A549 (cell line): ENCODE measurements around the gene COPE.

Experiments used
- CEBPB ChIP-seq, 2 experiments: fragments of >200 bp in 1 of 2; sonication (Bioruptor Twin) in 1 of 2; formaldehyde crosslinking in 1 of 2; IDR thresholded peaks; 2 replicates each; pipeline ENCODE4 v1.6.1; 2012 to 2016
- EP300 ChIP-seq, 2 experiments: fragments of >200 bp; sonication (Bioruptor Twin); formaldehyde crosslinking; IDR thresholded peaks; 2 replicates in 1 of 2; 3 replicates in 1 of 2; pipeline ENCODE4 v1.6.1; 2016 to 2017
- JUN ChIP-seq, 2 experiments: fragments of >200 bp; sonication (Bioruptor Twin); formaldehyde crosslinking; IDR thresholded peaks; 2 replicates in 1 of 2; 3 replicates in 1 of 2; pipeline ENCODE4 v1.6.1; 2016 to 2017
- JUNB ChIP-seq: fragments of >200 bp; sonication (Bioruptor Twin); formaldehyde crosslinking; IDR thresholded peaks from 2 replicates; pipeline ENCODE4 v1.6.1; 2016
- KDM1A ChIP-seq: fragments of 200-600 bp; sonication (generic); IDR thresholded peaks from 2 replicates; pipeline ENCODE4 v1.6.1; 2016; ENCODE audit warnings: low read depth, mild to moderate bottlenecking
- MAX ChIP-seq: IDR thresholded peaks from 2 replicates; pipeline ENCODE4 v1.6.1; 2012
- NR3C1 ChIP-seq: fragments of >200 bp; sonication (Bioruptor Twin); formaldehyde crosslinking; IDR thresholded peaks from 3 replicates; pipeline ENCODE4 v1.6.1; 2017
- POLR2A ChIP-seq: IDR thresholded peaks from 2 replicates; pipeline ENCODE4 v1.6.1; 2012; ENCODE audit warnings: mild to moderate bottlenecking, low read length
- RAD21 ChIP-seq, 2 experiments: fragments of >200 bp in 1 of 2; sonication (Bioruptor Twin) in 1 of 2; formaldehyde crosslinking in 1 of 2; IDR thresholded peaks in 1 of 2; conservative IDR thresholded peaks in 1 of 2; 2 replicates in 1 of 2; 3 replicates in 1 of 2; pipeline ENCODE4 v1.6.1; 2012 to 2018; ENCODE audit warnings: inconsistent platforms in 1 of 2
- RNF2 ChIP-seq: fragments of 200-600 bp; sonication (generic); IDR thresholded peaks from 2 replicates; pipeline ENCODE4 v1.6.1; 2016; ENCODE audit warnings: low read depth, mild to moderate bottlenecking, antibody characterized with exemption, moderate library complexity, borderline replicate concordance
- TF ChIP-seq, protein P1 (sequence below): fragments of 200-600 bp; sonication (generic); IDR thresholded peaks from 2 replicates; pipeline ENCODE4 v1.6.1; 2016; ENCODE audit warnings: antibody characterized with exemption, mild to moderate bottlenecking, moderate library complexity
- TF ChIP-seq, protein P2 (sequence below): fragments of >200 bp; sonication (Bioruptor Twin); formaldehyde crosslinking; IDR thresholded peaks from 3 replicates; pipeline ENCODE4 v1.5.1; 2016

GRCh38 chr19:18964121-18964520 lies 44.9 kb upstream of the COPE start:
- TF ChIP-seq POLR2A (no peak), CEBPB (IDR thresholded peaks at IDR 0.05) (no peak), MAX (no peak), JUN (IDR thresholded peaks at IDR 0.05) (no peak), KDM1A (no peak), EP300 (IDR thresholded peaks at IDR 0.05) (no peak), JUNB (no peak), RNF2 (no peak), NR3C1 (no peak), RAD21 (conservative IDR thresholded peaks at IDR 0.05 in 1 of 2, IDR thresholded peaks at IDR 0.05 in 1 of 2) (no peak)
- TF ChIP-seq, protein P1, sequence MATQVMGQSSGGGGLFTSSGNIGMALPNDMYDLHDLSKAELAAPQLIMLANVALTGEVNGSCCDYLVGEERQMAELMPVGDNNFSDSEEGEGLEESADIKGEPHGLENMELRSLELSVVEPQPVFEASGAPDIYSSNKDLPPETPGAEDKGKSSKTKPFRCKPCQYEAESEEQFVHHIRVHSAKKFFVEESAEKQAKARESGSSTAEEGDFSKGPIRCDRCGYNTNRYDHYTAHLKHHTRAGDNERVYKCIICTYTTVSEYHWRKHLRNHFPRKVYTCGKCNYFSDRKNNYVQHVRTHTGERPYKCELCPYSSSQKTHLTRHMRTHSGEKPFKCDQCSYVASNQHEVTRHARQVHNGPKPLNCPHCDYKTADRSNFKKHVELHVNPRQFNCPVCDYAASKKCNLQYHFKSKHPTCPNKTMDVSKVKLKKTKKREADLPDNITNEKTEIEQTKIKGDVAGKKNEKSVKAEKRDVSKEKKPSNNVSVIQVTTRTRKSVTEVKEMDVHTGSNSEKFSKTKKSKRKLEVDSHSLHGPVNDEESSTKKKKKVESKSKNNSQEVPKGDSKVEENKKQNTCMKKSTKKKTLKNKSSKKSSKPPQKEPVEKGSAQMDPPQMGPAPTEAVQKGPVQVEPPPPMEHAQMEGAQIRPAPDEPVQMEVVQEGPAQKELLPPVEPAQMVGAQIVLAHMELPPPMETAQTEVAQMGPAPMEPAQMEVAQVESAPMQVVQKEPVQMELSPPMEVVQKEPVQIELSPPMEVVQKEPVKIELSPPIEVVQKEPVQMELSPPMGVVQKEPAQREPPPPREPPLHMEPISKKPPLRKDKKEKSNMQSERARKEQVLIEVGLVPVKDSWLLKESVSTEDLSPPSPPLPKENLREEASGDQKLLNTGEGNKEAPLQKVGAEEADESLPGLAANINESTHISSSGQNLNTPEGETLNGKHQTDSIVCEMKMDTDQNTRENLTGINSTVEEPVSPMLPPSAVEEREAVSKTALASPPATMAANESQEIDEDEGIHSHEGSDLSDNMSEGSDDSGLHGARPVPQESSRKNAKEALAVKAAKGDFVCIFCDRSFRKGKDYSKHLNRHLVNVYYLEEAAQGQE = no peak
- TF ChIP-seq, protein P2, sequence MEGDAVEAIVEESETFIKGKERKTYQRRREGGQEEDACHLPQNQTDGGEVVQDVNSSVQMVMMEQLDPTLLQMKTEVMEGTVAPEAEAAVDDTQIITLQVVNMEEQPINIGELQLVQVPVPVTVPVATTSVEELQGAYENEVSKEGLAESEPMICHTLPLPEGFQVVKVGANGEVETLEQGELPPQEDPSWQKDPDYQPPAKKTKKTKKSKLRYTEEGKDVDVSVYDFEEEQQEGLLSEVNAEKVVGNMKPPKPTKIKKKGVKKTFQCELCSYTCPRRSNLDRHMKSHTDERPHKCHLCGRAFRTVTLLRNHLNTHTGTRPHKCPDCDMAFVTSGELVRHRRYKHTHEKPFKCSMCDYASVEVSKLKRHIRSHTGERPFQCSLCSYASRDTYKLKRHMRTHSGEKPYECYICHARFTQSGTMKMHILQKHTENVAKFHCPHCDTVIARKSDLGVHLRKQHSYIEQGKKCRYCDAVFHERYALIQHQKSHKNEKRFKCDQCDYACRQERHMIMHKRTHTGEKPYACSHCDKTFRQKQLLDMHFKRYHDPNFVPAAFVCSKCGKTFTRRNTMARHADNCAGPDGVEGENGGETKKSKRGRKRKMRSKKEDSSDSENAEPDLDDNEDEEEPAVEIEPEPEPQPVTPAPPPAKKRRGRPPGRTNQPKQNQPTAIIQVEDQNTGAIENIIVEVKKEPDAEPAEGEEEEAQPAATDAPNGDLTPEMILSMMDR = no peak
